Activated naive CD4-positive, alpha-beta T cell (primary cell): ENCODE data around the gene COX15.
"Not testable (repeated sequence)": the region's sequence is repeated elsewhere in the genome, so short reads cannot be mapped to it uniquely, and the experiment has no call there.

Experiments
- DNase-seq, 4 experiments: peaks; one replicate each; lab custom pipeline; 2025; lab: John Stamatoyannopoulos, UW

The COX15 gene

DNA sequence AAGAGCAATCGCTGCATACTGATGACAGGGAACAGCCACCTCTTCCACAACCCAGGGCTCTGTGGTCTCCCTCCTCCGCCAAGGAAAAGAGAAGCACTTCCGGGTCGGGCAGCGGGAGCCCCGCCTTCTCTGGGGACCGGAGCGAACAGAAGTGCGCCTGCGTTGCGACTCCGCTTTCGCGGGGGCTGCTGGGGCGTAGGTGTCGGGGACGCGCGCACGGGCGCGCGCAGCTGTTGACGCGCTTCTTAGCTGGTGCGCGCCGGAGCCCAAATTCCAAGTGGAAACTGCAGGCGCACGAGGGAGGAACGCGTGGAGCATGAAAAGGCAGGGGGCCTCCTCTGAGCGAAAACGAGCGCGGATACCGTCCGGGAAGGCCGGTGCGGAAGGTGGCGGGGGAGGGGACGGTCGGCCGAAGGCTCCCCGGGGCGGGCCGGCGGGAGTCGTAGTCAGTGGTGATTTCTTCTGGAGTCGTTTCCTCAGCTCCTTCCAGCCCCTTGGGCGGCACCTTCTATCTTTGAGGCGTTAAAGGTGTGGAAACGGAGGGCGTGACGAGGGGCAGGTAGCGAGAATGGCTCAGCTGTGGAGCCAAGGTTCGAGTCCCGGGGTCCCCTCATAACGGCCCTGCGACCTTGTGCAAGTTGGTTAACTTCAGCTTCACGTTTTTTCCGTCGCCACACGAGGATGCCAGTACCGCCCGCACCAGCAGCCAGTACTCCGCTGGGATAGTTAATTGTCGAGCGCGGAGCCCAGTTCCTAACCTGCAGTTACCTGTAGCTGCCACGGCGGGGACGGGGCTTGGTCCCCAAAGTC is at the start of gene COX15, which contains the start of gene CUTC:
Gene COX15, minus strand, starts transcription at position 95 of the 810 bp plus-strand sequence. Its CDS starts 78 bp downstream, at position 17.
Gene CUTC, plus strand, starts transcription at position 202 of the 810 bp plus-strand sequence. Its CDS starts 115 bp downstream, at position 317.
- DNase-seq = peak; percentile 80 to 92 (median 88)

DNA sequence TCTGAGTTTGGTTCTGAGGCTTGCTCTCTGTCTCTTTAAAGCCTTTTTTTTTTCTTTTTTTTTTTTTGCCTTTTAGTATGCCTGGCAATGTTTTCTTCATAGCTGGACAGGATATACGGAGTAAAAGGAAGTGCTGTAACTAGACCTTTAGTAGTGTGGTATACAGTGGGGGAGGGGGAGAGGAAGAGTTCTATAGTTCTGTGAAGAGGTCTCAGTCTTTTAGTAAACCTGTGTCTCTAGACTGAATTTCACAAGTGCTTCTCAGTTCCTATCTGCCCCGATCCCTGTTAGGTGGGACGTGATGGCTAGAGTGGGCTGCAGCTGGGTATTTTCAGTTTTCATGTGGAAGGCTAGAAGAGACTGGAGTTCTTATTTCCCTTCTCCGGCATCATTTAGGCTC is 47.4 kb upstream of the COX15 start:
- DNase-seq = no peak

DNA sequence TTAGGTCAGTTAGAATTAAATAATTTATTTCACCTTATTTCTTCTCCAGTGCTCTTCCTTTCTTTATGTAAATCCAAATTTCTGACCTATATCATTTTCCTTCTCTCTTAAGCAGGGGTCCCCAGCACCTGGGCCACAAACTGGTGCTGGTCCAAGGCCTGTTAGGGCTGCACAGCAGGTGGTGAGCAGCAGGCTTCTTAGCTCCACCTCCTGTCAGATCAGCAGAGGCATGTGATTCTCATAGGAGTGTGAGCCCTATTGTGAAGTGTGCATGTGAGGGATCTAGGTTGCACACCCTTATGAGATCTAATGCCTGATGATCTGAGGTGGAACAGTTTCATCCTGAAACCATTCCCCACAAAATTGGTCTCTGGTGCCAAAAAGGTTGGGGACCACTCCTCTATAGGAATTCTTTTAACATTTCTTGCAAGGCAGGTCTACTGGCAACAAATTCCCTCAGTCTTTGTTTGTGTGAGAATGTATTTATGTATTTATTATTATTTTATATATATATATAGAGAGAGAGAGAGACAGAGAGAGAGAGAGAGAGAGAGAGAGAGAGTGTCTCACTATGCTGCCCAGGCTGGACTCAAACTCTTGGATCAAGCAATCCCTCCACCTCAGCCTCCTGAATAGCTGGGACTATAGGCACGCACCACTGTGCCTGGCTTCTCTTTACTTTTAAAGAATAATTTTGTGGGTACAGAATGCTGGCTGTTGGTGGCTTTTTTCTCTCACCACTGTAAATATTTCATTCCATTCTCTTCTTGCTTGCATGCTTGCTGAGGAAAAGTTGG is 46.2 kb upstream of the COX15 start:
- no peak for DNase-seq

DNA sequence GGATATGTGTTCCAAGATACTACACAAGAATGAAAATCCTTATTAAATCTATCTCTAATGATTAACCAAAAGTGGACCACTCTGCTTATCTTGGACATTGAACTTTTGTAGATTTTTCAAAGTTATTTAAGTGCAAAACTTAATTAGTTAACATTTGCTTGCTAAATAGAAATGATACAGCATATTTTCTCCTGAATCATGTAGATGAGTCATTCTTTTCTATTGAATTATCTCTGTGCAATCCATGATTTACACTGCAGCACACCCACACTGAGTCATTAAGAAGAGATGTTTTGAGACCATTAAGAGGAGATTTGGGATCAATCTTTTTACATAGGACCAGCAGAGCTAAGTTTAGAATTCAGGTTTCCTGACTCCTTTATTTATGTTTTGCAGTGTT is 43.9 kb upstream of the COX15 start:
- DNase-seq = no peak

DNA sequence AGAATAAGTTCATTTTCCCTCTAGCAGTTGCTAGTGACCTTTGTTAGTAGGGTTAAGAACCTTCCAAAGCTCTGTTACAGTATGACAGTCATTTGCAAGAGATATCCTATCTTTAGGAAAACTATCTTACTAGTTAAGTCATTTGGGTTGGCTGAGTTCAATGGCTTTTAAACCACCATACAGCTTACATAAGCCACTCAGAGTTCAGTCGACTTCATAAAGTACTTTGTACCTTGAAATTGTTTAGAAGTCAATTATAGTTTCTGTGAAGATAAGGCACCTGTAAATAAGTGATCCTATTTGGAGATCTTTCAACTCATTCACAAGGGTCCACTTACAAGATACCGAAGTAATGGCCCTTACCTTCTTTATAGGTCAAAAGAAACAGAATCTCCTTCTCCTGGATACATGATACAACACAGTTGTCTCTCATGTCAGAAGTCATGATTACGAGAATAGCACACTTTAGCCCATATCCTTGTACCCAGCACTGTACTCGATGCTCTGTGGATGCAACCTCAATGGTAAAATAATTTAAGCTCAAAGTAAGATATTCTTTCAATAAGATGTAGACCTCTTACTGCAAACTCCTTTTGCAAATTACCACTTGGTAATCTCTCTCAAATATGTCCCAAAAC is 38.6 kb upstream of the COX15 start:
- DNase-seq = no peak

DNA sequence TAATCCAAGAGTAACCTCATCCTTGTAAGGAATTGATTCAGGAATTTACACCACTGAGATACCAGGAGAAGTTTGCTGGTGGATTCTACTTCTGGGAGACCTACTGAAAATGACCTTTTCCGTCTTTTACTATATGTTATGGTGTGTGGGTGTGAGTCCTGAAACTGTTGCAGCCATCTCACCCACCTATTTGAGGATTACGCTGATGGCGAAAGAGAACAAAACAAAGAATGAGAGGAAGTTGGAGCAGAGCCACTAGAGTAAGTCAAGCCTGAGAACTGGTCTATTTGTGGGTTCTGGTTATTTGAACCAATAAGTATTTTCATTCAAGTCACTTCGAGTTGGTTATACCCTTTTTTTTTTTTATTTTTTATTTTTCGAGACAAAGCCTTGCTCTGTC is 37.8 kb upstream of the COX15 start:
- no peak for DNase-seq

DNA sequence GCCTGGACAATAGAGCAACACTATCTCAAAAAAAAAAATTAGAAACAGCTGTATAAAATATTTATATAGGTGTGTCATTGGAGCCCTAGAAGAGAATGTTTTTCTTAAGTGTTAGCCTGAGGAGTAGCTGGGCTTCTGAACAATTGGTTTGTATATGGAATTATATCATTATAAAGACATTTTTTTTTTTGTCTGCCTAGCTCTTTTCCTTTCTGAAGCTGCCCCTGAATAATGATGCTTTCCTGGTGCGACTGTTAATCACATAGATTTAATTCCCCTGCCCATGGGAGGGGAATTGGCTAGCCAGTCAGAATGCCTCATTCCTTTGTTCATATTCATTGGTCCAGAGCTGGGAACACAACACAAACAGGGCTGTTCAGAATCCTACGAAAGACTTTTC is 36.6 kb upstream of the COX15 start:
- DNase-seq = no peak

DNA sequence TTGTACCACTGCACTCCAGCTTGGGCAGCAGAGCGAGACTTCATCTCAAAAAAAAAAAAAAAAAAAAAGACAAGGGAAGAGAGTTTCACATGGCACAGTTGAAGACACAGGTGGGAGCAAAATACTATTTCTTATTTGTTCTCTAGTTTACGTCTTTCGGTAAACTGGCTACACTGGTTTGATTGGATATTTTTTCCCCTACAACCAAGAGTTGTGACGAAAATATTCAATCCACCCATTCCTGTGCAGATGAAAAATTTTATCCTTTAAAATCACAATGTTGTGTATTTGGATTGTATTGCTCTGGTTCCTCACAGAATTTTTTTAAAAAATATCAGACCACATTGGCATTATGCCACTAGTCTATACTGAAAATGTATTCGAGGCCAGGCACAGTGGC is 36.0 kb upstream of the COX15 start:
- DNase-seq = no peak

DNA sequence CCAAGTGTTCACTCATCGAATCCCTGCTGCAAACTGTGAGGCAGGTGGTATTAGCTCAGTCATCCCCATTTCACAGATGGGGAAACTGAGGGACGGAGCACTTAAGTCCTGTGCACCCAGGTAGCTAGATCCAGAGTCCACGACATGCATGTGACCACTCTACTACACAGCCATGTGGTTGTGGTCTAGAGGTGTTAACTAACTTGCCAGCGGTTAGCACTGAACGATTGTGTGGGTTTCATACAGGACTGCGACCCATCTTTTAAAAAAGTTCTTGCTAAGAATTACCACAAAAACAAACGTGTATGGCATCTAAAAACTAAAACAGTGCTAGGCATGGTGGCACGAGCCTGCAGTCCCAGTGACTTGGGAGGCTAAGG is 34.4 kb upstream of the COX15 start:
- no peak for DNase-seq

DNA sequence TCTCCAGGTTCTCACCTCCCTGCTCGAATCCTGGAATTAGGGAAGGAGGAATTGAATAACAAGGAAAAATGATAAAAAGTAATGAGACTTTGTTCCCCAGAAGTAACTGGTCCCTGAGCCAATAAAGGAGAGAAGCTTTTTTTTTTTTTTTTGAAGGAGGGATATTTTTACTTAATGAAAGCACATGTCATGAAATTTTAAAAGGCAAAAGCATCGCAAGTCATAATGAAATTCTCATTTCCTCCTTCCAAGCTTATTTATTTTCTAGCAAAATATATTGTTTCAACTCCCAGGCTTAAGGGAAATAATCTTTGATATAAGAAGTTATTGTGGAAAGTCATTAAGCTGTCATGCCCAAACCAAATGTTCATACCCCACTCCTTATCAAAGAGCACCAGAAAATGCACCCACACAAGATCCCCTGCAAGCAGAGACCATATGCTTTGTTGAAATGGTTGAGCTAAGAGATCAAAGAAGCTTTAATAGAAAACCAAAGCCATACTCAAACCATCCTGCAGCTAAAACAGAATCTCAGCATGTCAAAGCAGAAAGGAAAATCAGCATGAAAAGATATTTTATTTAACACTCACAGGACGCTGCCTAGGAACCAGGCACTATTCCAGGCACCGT is 33.9 kb upstream of the COX15 start:
- DNase-seq = no peak

DNA sequence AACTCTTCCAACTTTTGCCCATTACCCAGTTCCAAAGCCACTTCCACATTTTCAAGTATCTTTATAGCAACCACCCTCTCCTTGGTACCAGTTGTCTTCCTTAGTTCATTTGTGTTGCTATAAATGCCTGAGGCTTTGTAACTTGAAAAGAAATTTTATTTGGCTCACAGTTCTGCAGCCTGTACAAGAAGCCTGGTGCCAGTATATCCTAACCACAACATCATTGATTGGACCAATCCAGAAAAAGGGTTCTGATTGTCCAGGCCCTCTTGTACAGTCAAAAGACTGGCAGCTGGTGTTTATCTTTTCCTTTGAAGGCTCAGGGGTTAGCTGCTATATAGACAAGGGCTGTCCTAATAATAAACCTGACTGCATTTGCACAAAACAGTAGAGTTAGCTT is 29.4 kb upstream of the COX15 start:
- no peak for DNase-seq

DNA sequence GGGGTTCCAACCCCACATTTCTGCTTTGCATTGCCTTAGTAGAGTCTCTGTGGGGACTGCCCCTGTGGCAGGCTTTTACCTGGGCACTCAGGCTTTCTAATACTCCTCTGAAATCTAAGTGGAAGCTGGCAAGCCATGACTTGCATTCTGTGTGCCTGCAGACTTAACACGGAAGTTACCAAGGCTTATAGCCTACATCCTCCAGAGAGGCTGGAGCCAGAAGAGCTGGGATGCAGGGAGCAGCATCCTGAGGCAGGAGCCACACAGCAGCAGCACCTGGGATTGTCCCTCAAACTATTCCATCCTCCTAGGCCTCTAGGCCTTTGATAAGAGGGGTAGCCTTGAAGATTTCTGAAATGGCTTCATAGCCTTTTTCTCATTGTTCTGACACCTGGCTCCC is 28.4 kb upstream of the COX15 start:
- no peak for DNase-seq

DNA sequence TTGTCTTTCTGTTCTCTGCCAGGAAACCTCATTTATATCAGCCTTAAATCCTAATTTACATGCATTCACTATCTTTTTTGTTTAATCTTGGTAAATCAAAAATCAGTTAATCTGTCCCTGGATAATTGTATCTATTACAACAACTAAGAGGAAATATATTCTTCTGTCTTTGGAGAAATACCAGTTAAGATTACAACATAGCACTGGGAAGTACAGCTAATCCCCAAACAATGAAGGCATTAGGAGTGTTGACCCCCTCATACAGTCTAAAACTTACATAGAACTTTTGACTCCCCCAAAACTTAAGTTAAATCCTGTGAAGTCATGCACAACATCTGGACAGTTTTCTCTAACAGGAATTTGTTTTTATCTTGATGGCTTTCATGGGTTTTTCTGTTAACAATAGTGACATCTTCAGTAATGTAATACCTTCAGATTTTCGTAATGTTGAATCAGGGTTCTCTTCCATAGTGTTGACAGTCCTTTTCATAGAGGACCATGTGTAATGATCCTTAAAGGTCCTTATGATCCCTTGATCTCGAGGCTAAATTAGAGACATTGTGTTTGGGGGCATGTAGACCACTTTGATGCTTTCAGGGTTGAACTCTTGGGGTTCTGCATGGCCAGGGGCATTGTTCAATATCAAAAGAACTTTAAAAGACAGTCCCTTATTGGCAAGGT is 26.4 kb upstream of the COX15 start:
- no peak for DNase-seq

DNA sequence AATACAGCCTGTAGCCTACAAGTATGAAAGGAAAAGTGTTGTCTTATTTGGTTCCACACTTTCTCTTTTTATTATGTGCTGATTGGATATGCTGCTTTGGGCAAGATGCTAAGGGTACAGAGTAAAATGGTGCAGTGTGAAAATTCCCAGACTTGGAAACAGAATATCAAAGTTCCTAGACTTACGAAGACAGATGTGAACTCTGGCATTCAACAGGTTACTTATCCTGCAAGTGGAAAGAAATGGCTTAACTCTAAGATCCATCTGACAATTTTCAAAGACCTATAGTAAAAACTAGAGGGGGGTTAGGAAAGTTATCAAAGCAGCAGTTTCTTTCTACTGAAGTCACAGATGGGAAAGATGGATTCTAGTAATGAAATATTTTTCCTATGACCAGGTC is 24.2 kb upstream of the COX15 start:
- no peak for DNase-seq

DNA sequence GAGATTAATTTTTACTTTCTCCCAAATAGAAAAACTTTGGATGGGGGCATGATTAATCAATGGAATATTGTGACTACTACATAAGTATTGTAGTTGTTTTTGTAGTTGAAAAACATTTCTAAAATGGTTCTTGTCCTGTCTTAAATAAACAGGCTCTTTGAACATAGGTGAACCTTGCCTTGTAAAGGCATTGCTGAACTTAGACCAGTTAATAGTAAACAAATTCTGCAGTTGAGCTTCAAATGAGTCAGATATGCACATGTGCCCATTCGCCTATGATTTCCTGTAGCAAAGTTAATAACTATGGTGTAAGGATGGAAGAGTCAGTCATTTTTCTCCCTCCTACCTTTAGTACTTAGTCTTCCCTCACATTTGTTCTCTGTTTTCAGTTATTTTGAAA is 22.7 kb upstream of the COX15 start:
- no peak for DNase-seq

DNA sequence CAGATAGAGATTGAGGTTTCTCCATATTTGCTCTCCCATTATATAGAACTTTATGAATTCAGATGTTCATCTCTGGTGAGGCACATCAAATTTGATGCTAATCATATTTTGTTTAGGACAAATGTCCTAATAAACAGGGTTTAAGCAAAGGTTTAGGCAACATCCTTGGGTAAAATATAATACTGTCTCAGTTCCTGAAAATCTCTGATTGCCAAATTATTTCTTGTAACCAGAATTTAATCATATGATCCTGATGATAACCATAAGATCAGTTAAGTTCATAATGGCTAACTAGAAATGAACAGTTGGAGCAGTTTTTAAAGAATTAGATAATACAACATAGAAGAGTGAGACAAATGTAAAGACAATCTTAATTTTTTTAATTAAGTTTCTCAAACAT is 18.7 kb upstream of the COX15 start:
- no peak for DNase-seq

DNA sequence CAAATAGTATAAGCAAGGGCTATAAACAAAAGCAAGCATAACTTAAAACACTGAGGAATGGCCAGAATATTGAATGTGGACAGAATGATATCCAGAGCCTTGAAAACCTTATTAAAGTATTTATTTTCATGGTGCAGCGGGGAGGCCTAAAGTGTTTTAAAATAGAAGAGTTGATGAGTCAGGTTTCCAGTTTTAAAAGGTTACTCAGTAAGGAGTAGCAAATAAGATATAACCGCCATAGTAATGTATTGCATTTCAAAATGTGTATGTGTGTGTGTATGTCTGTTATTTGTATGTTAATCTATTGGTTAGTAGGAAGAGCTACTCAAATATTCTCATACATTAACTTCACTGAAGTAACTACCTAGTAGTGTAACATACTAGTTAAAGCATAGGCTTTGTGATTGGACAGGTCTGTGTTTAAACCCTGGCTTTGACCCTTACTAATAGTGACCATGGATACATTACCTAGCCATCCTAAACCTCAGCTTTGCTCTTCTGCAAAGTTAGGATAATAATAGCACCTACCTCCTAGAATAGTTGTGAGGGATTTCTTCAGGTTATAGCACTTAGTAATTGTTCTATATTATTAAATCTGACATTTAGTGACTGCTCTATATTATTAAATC is 17.0 kb upstream of the COX15 start:
- no peak for DNase-seq

DNA sequence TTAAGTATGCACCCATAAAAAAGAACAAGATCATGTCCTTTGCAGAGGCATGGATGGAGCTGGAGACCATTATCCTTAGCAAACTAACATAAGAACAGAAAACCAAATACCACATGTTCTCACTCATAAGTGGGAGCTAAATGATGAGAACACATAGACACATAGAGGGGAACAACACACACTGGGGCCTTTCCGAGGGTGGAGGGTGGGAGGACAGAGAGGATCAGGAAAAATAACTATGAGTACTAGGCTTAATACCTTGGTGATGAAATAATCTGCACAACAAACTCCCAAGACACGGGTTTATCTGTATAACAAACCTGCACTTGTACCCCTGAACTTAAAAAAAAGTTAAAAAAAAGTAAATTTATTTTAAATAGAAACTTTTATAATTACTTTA is 14.2 kb upstream of the COX15 start:
- not testable (repeated sequence) for DNase-seq

DNA sequence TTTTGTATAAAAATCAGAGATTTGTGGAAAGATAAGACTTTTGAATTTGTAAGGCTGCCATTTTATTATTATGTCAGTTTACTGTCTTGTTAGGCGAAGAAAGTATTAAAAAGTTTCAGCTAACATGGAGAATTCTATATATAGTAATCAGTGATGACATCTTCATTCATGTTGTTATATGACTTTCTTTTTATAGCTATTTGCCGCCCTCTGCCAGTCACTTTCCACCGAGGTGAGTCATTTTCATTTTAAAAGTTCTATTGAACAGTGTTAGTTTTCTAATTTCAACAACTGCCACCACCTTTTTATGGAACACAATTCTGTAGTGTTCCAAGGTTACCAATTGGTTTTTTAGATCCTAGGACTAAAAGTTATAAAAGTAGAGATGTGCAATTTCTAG is 11.9 kb upstream of the COX15 start:
- DNase-seq = no peak

DNA sequence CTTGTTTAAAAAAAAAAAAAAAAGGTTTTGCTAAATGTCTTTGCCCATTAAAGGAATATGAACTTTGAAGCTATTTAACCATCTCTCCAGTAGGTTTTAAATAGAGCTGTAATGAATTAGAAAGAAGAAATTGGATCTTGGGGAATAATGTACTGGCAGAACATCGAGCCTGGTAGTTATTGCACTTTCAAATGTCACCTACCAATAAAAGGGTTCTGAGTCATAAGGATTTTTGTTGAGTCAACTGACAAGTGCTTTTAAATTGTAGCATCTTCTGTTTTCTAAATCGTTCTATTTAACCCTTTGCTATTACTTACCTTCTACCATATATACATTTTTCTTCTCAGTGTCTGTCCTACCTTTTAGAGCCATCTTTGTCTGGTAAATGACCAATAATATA is 10.8 kb upstream of the COX15 start:
- DNase-seq = no peak

DNA sequence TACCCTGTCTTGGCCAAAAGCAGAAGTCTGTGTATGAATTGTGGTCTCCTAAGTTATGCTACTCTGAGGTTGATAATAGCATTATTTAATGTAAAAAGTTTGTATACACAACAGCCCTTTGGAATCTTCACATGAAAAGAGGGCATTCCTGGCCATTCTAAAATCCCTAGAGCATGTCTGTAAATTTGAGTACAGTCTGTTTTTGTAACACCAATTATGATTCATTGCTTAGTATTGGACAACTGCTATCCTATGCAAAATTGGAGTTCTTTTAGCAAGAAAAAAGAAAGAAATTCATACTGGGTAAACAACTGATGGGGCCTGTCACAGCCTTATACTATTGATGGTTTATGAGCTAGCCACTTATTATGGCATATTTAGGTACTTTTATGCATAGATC is 10.3 kb upstream of the COX15 start:
- no peak for DNase-seq
